CD4-positive, alpha-beta T cell (primary cell): ENCODE data around the gene VWA8. TPM values are rescaled to one million over a fixed set of nuclear protein-coding genes. Genes with fewer than 3 reads are reported as not detected.
"Not testable (repeated sequence)": the region's sequence is repeated elsewhere in the genome, so short reads cannot be mapped to it uniquely, and the experiment has no call there.

Source experiments
- ATAC-seq: fragments of 200-7000 bp; cut with Tn5 transposase; one replicate; pipeline ENCODE4 v1.10.0; 2022; ENCODE audit warnings: mild to moderate bottlenecking; ENCODE audit not compliant: poor library complexity
- CTCF ChIA-PET: fragments of 350-600 bp; sonication (Branson Sonifier 250); formaldehyde crosslinking; loops from one replicate; lab custom pipeline; 2021; ENCODE audit warnings: antibody characterized with exemption, inconsistent platforms; lab: Charles Lee
- POLR2A ChIA-PET: fragments of 350-600 bp; sonication (Branson Sonifier 250); formaldehyde crosslinking; loops from one replicate; lab custom pipeline; 2021; ENCODE audit warnings: antibody characterized with exemption, inconsistent platforms; lab: Charles Lee
- DNase-seq, 14 experiments: peaks; one replicate each; pipeline ENCODE4 v3.0.0-alpha.2; 2013 to 2020; ENCODE audit warnings: mixed read lengths in 2 of 14
- H3K27ac ChIP-seq, 2 donors: one replicate each; pipeline versions ENCODE4 v1.5.1 to v1.7.0; 2013; ENCODE audit warnings: low read length in 2 of 2, low read depth in 1 of 2, mild to moderate bottlenecking in 1 of 2
- H3K27me3 ChIP-seq, 2 experiments: 1 replicate in 1 of 2; 2 replicates in 1 of 2; pipeline versions ENCODE4 v1.6.1 to v1.7.0; 2013; ENCODE audit warnings: low read length in 2 of 2, control low read depth in 1 of 2, mild to moderate bottlenecking in 1 of 2, moderate library complexity in 1 of 2; ENCODE audit not compliant: insufficient read depth in 2 of 2, control insufficient read depth in 1 of 2
- H3K36me3 ChIP-seq: one replicate; pipeline ENCODE4 v1.6.1; 2013; ENCODE audit warnings: low read length, control low read depth; ENCODE audit not compliant: insufficient read depth
- H3K4me1 ChIP-seq: one replicate; pipeline ENCODE4 v1.6.1; 2013; ENCODE audit warnings: low read length, control low read depth; ENCODE audit not compliant: insufficient read depth
- H3K4me3 ChIP-seq: one replicate; pipeline ENCODE4 v1.5.1; 2013; ENCODE audit warnings: mild to moderate bottlenecking, low read length, moderate library complexity
- H3K9me3 ChIP-seq, 2 experiments: 1 replicate in 1 of 2; 2 replicates in 1 of 2; pipeline versions ENCODE4 v1.6.1 to v1.7.0; 2013; ENCODE audit warnings: low read length in 2 of 2, mild to moderate bottlenecking in 2 of 2, control low read depth in 1 of 2, moderate library complexity in 1 of 2; ENCODE audit not compliant: control insufficient read depth in 1 of 2, insufficient read depth in 1 of 2
- H3K27ac Mint-ChIP-seq: one replicate; pipeline ENCODE4 v1.8.0; 2020; ENCODE audit warnings: mixed read lengths
- H3K27me3 Mint-ChIP-seq: one replicate; pipeline ENCODE4 v1.8.0; 2021; ENCODE audit warnings: mixed read lengths
- H3K36me3 Mint-ChIP-seq: one replicate; pipeline ENCODE4 v1.8.0; 2021; ENCODE audit warnings: low read depth, mixed read lengths
- H3K4me1 Mint-ChIP-seq: one replicate; pipeline ENCODE4 v1.8.0; 2021; ENCODE audit warnings: low read depth, mixed read lengths
- H3K4me3 Mint-ChIP-seq: one replicate; pipeline ENCODE4 v1.8.0; 2020; ENCODE audit warnings: mild to moderate bottlenecking, mixed read lengths
- H3K9me3 Mint-ChIP-seq: one replicate; pipeline ENCODE4 v1.8.0; 2020; ENCODE audit warnings: mixed read lengths
- intact Hi-C, 2 experiments: fragments of 100-400 bp; cut with DNase I in 1 of 2; cut with micrococcal nuclease in 1 of 2; formaldehyde crosslinking; loops; one replicate each; pipeline versions ENCODE4 v1.15.1 to v1.9.0; 2023 to 2025; cut with DNase I, micrococcal nuclease
- total RNA-seq, 174 experiments: library from RNA in 2 of 174; stranded (reverse) in 2 of 174; gene quantifications; one replicate each; pipeline ENCODE4 v1.2.3 and lab custom pipeline; 2021 to 2026
- TF ChIP-seq, protein P1 (sequence below): fragments of 200-600 bp; IDR thresholded peaks from one replicate; pipeline ENCODE4 v1.8.0; 2022; ENCODE audit warnings: antibody characterized with exemption, mild to moderate bottlenecking

VWA8 gene
- total RNA-seq, 2 experiments from 2014 or later = 18.7 to 19.0 TPM

- H3K4me3 Mint-ChIP-seq = no peak overlapping the region
- TF ChIP-seq, protein P1, sequence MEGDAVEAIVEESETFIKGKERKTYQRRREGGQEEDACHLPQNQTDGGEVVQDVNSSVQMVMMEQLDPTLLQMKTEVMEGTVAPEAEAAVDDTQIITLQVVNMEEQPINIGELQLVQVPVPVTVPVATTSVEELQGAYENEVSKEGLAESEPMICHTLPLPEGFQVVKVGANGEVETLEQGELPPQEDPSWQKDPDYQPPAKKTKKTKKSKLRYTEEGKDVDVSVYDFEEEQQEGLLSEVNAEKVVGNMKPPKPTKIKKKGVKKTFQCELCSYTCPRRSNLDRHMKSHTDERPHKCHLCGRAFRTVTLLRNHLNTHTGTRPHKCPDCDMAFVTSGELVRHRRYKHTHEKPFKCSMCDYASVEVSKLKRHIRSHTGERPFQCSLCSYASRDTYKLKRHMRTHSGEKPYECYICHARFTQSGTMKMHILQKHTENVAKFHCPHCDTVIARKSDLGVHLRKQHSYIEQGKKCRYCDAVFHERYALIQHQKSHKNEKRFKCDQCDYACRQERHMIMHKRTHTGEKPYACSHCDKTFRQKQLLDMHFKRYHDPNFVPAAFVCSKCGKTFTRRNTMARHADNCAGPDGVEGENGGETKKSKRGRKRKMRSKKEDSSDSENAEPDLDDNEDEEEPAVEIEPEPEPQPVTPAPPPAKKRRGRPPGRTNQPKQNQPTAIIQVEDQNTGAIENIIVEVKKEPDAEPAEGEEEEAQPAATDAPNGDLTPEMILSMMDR = no peak
- DNase-seq (no peak), ATAC-seq (no peak)
- no peaks in the 10 kb centered on the region for H3K4me1 Mint-ChIP-seq
- no peak overlapping the region for H3K27ac ChIP-seq
- H3K27me3 Mint-ChIP-seq = no peaks in the 10 kb centered on the region
- H3K36me3 Mint-ChIP-seq = peaks cover 95% of the 10 kb centered on the region
- ChIA-PET POLR2A (interaction anchor here (1.1 kb wide), 1 partner anchor 42 kb away, joined by 3 read pairs; no protein-coding TSS in a partner anchor), CTCF (interaction anchor here (1.3 to 1.4 kb wide), 2 partner anchors 9 to 12 kb away, joined by 3 read pairs; no protein-coding TSS in a partner anchor)
- no peaks in the 10 kb centered on the region for H3K27me3 ChIP-seq
- no peaks in the 10 kb centered on the region for H3K4me1 ChIP-seq
- intact Hi-C loops = no loop called here
- H3K9me3 ChIP-seq = no peaks in the 10 kb centered on the region
- no peaks in the 10 kb centered on the region for H3K36me3 ChIP-seq
- no peak overlapping the region for H3K27ac Mint-ChIP-seq
- no peaks in the 10 kb centered on the region for H3K9me3 Mint-ChIP-seq
- no peak overlapping the region for H3K4me3 ChIP-seq
Measured at GRCh38 chr13:41751277-41751676, 209.6 kb downstream of the VWA8 start.

DNA sequence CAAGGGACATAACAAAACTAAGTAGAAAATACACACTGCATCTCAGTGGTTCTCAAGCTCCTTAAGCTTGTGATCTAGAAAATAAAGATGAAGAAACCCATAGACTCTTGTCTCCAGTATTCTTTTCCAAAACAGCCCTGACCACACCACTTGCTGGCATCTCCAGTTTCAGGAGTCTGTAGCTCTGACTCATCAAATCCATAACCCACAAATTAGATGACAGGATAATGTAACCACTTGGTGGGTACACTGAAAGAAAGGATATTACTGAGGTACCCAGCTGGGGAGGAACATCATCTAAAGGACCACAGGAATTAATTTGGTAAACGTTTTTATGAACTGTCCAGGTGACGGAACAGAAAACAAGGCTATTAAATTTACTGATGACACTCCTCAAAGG, 214.7 kb downstream of the VWA8 start:
- intact Hi-C loops = no loop called here
- Mint-ChIP-seq H3K36me3 (peaks cover 88% of the 10 kb centered on the region), H3K4me3 (no peak overlapping the region), H3K9me3 (no peaks in the 10 kb centered on the region), H3K27me3 (no peaks in the 10 kb centered on the region), H3K4me1 (no peaks in the 10 kb centered on the region), H3K27ac (no peak overlapping the region)
- Histone ChIP-seq H3K9me3 (no peaks in the 10 kb centered on the region), H3K4me3 (no peak overlapping the region), H3K27ac (no peak overlapping the region), H3K36me3 (no peaks in the 10 kb centered on the region), H3K4me1 (no peaks in the 10 kb centered on the region), H3K27me3 (no peaks in the 10 kb centered on the region)
- DNase-seq = no peak
- CTCF ChIA-PET = no interaction called here
- POLR2A ChIA-PET = interaction anchor here (1.0 kb wide), 1 partner anchor 28 kb away, joined by 3 read pairs; no protein-coding TSS in a partner anchor
- TF ChIP-seq, protein P1 = no peak
- no peak for ATAC-seq

DNA sequence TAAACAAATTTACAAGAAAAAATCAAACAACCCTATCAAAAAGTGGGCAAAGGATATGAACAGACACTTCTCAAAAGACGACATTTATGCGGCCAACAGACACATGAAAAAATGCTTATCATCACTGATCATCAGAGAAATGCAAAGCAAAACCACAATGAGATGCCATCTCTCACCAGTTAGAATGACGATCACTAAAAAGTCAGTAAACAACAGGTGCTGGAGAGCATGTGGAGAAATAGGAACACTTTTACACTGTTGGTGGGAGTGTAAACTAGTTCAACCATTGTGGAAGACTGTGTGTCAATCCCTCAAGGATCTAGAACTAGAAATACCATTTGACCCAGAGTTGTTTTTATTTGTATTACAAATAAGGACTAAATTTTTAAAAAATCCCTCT, 215.4 kb downstream of the VWA8 start:
- H3K4me3 ChIP-seq, H3K36me3 ChIP-seq, H3K4me3 Mint-ChIP-seq, H3K9me3 Mint-ChIP-seq, H3K27ac Mint-ChIP-seq, ATAC-seq, H3K27me3 ChIP-seq, DNase-seq, H3K27ac ChIP-seq, H3K9me3 ChIP-seq, CTCF ChIA-PET, H3K4me1 Mint-ChIP-seq, H3K4me1 ChIP-seq, POLR2A ChIA-PET, H3K27me3 Mint-ChIP-seq, intact Hi-C loops: not testable (repeated sequence)
- peaks cover 88% of the 10 kb centered on the region for H3K36me3 Mint-ChIP-seq

DNA sequence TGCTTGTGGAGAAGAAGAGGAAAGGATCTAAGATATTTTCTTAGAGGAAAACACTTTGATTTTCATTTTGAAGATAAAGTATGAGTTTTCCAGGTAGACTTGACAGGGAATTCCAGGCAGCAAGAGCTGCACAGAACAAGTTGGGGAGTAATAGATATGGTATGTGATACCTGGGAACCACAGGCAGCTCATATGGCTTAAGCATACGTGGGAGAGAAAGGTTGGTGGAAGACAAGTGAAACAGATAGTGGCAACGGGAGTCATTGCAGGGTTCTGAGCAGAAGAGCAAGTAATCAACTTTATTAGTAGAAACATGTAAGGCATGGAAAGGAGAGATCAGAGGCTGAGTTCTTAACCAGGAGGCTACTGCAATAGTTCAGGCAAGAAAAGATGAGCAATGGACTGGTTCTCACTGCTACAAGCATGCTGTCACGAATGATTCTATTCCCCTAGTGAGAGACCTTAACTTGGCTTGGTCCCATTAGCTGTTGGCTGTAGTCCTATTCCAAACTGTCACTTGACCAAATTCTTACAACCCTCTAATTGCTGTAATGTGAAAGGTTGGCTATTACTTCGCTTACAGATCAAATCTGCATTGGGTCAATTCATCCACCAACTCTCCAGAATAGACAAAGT, 217.9 kb downstream of the VWA8 start:
- TF ChIP-seq, protein P1 = no peak
- Histone ChIP-seq H3K27ac (no peak overlapping the region), H3K4me1 (no peaks in the 10 kb centered on the region), H3K4me3 (no peak overlapping the region), H3K36me3 (no peaks in the 10 kb centered on the region), H3K27me3 (no peaks in the 10 kb centered on the region), H3K9me3 (no peaks in the 10 kb centered on the region)
- Mint-ChIP-seq H3K4me1 (no peaks in the 10 kb centered on the region), H3K9me3 (no peaks in the 10 kb centered on the region), H3K36me3 (peaks cover 65% of the 10 kb centered on the region), H3K27ac (no peak overlapping the region), H3K4me3 (no peak overlapping the region), H3K27me3 (no peaks in the 10 kb centered on the region)
- CTCF ChIA-PET = no interaction called here
- DNase-seq (no peak), ATAC-seq (no peak)
- POLR2A ChIA-PET = no interaction called here
- intact Hi-C loops = no loop called here
